T-helper 2 cell treated with Interferon-gamma antibody and Interleukin-4, amounts not matched to agents 5 μg/mL and 100 μg/mL, for 36 hours (primary cell): ENCODE measurements around the gene LMX1B.

ENCODE experiments used
- DNase-seq: peaks from one replicate; pipeline ENCODE4 v3.0.0; 2021; ENCODE audit warnings: low spot score
- H3K27ac Mint-ChIP-seq: one replicate; pipeline ENCODE4 v1.8.0; 2021; ENCODE audit warnings: mild to moderate bottlenecking, mixed read lengths
- H3K27me3 Mint-ChIP-seq: one replicate; pipeline ENCODE4 v1.8.0; 2021; ENCODE audit warnings: low read depth, mixed read lengths
- H3K36me3 Mint-ChIP-seq: one replicate; pipeline ENCODE4 v1.8.0; 2021; ENCODE audit warnings: low read depth, mixed read lengths
- H3K4me1 Mint-ChIP-seq: one replicate; pipeline ENCODE4 v1.8.0; 2021; ENCODE audit warnings: low read depth, mixed read lengths
- H3K4me3 Mint-ChIP-seq: one replicate; pipeline ENCODE4 v1.8.0; 2022; ENCODE audit warnings: mild to moderate bottlenecking, moderate library complexity, mixed read lengths
- H3K9me3 Mint-ChIP-seq: one replicate; pipeline ENCODE4 v1.8.0; 2021; ENCODE audit warnings: mixed read lengths

LMX1B gene

DNA sequence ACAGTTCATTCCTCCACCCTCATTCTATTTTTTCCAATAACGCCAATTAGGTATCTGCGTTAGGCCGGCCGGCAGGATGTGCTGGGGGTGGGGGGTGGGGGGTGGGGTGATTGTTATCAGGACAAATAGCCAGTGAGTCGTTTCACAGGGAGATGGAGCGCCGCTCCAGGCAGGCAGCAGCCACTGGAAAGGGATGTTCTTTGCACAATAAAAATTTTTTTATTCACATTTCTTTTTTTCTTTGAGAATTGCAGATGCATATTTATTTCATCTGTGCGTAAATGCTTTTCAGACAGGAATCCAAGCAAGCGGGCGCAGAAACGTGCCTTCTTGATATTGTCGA, 4.1 kb downstream of the LMX1B start:
- H3K27ac Mint-ChIP-seq = no peak overlapping the region
- H3K9me3 Mint-ChIP-seq = no peaks in the 10 kb centered on the region
- H3K27me3 Mint-ChIP-seq = peaks cover 79% of the 10 kb centered on the region
- H3K4me3 Mint-ChIP-seq = no peak overlapping the region
- no peaks in the 10 kb centered on the region for H3K36me3 Mint-ChIP-seq
- peaks cover 4% of the 10 kb centered on the region for H3K4me1 Mint-ChIP-seq
- no peak for DNase-seq

DNA sequence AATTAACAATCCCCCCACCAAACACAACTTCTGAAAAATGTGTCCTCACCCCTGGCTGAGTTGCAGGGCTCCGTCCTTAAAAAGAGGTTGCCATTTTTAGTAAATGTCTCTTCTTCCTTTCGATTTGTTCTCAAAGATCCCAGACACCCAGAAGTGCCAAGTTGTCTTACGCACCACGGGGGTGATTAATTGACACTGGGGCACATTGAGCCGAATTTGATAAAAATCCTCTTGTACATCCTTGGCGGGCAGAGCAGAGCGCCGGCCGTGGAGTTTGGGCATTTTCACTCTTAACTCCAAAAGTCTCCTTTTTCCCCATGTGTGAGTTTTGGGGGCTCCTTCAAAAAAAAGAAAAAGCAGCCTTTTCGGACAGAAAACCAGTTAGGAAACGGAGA, 4.5 kb downstream of the LMX1B start:
- Mint-ChIP-seq H3K9me3 (no peaks in the 10 kb centered on the region), H3K4me3 (no peak overlapping the region), H3K4me1 (peaks cover 4% of the 10 kb centered on the region), H3K27ac (no peak overlapping the region), H3K27me3 (peaks cover 80% of the 10 kb centered on the region), H3K36me3 (no peaks in the 10 kb centered on the region)
- no peak for DNase-seq

DNA sequence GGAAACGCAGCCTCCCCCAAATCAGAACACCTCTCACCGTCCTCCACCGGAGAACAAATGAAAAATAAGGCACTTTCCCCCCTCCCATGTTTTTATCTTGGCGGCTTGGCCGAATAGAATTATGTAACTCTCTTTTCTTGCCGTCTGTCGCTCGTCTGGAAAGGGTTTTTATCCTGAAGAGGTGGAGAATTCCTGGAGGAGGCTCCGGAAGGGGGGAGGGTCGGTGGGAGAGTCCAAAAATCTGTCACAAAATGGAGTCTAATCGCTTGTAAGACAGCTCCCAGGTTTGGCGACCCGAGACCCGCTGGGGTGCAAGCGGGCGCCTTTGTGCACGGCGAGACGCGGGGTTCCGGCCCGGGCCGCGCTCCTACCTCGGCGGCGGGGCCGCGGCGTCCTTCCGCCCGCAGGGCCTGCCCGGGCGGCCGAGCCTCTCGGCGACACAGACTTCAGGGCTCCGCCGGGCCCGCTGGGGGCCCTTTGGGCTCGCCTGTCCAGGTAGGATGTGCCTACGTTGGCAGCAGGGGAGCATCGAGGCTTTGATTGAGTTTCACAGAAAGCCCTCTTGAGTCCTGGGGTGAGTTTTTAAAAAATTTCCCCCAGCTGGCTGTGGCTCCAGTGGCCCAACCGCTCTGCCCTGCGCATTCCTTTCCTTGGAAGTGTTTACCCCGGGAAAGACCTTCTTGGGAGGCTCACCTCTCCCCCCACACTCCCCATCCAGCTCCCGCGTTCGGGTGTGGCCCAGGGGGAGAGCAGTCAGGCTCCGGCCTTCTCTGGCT, 5.0 kb downstream of the LMX1B start:
- no peak for DNase-seq
- Mint-ChIP-seq H3K36me3 (no peaks in the 10 kb centered on the region), H3K9me3 (no peaks in the 10 kb centered on the region), H3K4me3 (no peak overlapping the region), H3K27me3 (peaks cover 86% of the 10 kb centered on the region), H3K27ac (no peak overlapping the region), H3K4me1 (peaks cover 4% of the 10 kb centered on the region)

DNA sequence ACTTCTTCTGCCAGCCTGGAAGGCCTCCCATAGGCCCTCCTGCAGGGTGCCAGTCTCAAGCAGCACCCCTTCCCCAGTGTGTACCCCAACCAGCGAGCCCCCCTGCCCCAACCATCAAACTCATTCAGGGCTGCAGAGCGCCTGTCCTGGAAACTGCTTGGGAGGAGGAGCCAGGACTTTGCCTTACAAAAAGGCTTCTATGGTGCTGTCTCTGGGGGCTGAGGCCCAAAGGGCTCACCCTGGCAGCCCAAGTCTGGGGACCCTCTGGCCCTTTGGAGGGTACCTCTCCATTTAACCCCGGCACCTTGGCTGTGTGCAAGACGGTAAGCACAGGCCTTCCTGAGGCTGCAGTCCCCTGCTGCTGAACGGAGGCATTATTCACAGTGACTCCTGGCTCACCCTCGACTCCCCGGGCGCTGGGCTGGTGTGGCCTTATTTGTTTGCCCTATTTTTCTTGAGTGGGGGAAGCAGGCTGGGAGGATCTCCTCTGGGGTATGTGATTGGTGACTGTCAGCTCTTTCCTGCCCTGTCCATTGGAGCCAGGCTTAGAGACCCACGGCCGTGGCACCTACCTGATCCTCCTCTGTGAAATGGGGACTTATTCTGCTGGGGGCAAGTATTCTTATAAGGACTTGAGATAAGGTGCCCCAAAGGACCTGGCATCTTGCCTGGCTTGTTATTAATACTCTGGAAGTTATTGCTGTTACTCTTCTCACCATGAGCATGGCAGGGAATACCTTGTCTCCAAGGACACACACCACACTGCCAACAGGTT, 5.8 kb downstream of the LMX1B start:
- Mint-ChIP-seq H3K9me3 (no peaks in the 10 kb centered on the region), H3K27ac (no peak overlapping the region), H3K36me3 (no peaks in the 10 kb centered on the region), H3K4me1 (peaks cover 2% of the 10 kb centered on the region), H3K4me3 (no peak overlapping the region), H3K27me3 (peaks cover 90% of the 10 kb centered on the region)
- DNase-seq = no peak

DNA sequence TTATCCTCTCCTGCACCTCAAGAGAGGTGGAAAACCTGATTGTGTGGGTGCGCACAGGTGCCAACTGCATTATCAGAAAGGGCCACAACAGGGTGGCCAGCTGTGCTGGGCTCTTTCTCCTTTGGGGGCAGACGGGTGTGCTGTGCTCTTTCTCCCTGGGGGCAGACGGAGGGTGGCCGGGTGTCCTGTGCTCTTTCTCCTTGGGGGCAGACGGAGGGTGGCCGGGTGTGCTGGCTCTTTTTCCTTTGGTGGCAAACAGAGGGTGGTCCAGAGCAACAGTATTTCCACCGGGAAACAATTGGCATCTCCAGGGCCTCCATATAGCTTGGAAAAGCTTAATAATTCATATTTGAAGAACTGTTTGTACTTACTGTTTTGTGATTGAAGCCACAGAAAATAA, 6.8 kb downstream of the LMX1B start:
- H3K36me3 Mint-ChIP-seq = no peaks in the 10 kb centered on the region
- no peak for DNase-seq
- H3K9me3 Mint-ChIP-seq = no peaks in the 10 kb centered on the region
- H3K27me3 Mint-ChIP-seq = peaks cover 92% of the 10 kb centered on the region
- no peak overlapping the region for H3K27ac Mint-ChIP-seq
- H3K4me3 Mint-ChIP-seq = no peak overlapping the region
- H3K4me1 Mint-ChIP-seq = no peaks in the 10 kb centered on the region

DNA sequence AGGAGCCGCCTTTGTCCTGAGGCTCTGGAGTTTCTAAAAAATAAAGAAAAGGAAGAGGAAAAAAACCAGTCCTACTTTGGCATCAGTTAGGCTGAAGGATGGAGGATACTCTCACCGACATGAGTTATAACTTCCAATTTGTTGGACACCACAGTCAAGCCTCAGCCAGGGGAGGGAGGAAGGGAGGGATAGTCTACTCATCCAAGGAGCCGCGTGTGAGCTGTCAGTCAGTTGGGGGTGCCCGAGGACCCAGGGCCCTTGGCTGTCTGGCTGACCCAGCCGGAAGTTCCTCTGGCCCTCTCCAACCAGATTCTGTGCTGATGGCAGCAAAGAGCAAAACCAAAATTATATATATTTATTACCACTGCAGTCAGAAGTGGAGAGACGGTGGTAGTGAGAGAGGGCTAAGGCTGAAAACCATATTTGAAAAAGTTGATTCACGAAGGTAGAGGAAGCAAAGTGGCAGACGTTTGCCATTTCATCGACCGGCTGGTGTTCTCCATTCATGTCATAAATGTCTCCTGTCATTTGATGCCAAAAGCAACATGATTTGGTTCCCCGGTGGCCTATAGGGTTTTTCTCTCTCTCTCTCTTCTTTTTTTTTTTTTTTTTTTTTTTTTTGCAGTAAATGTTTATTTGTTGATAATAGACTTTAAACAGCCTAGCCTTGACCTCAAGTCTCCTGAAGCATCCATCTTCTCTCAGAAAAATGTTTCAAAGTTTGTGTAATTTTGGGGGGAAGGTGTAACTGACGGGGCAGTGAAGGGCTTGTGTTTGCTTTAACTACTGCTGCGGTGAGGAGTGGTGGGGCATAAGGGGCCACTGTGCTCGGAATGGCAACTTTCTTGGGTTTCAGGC, 7.6 kb downstream of the LMX1B start:
- Mint-ChIP-seq H3K36me3 (no peaks in the 10 kb centered on the region), H3K27me3 (peaks cover 94% of the 10 kb centered on the region), H3K9me3 (no peaks in the 10 kb centered on the region), H3K4me1 (peaks cover 3% of the 10 kb centered on the region), H3K27ac (no peak overlapping the region), H3K4me3 (no peak overlapping the region)
- DNase-seq = no peak

DNA sequence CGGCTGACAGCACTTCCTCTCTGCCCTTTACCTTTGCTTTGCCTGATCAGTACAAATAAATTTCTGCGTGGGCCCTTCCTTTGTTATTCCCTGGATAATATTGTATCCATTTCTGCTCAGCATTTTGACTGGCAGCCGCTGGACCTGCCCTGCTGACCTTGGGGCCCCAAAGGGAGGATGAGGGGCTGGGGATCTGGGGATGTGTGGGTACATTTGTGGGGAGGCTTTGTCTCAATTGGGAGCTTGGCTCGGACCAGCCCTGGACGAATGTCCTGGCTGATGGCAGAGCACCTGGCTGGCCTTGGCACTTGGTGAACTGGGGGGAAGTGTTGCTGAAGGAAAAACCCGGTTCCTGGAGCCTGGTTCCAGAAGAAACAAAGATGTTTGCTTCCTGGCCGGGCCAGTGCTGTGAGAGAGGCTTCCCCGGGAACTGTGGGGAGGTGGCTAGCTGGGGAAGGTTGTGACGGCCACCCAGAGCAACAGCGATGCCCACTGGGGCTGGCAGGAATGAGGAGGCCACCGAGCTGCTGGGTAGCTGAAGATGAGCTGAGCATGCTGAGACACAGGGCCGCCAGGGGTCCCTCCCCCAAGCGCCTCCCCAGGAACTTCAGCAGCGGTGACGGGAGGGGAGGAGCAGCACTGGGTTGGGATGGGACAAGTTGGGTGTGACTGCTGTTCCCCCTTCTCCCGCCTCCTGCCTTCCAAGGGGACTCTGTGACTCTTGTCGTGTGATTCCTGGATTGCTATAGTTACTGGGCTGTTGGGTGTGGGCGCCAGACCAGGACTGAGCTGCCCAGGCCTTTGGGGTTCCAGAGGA, 8.4 kb downstream of the LMX1B start:
- Mint-ChIP-seq H3K4me1 (peaks cover 5% of the 10 kb centered on the region), H3K4me3 (no peak overlapping the region), H3K9me3 (no peaks in the 10 kb centered on the region), H3K36me3 (no peaks in the 10 kb centered on the region), H3K27me3 (peaks cover 92% of the 10 kb centered on the region), H3K27ac (no peak overlapping the region)
- no peak for DNase-seq

DNA sequence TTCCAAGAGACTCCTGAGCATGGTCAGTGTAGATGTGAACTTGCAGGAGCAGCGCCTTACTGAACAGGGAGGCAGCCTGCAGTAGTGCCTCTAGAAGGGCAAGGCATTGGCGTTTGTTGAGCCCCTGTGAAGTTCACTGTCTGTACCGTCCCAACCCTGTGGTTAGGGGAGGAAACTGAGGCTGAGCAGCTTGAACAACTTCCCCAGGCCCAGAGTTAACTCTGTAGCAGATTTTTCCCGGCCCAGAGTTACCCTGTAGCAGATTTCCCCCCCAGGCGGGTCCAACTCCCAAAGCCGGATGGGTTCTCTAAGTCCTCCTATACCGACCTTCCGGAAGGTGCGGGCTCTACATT, 9.6 kb downstream of the LMX1B start:
- no peaks in the 10 kb centered on the region for H3K36me3 Mint-ChIP-seq
- no peaks in the 10 kb centered on the region for H3K9me3 Mint-ChIP-seq
- no peak overlapping the region for H3K27ac Mint-ChIP-seq
- peaks cover 93% of the 10 kb centered on the region for H3K27me3 Mint-ChIP-seq
- H3K4me3 Mint-ChIP-seq = no peak overlapping the region
- DNase-seq = no peak
- peaks cover 5% of the 10 kb centered on the region for H3K4me1 Mint-ChIP-seq

DNA sequence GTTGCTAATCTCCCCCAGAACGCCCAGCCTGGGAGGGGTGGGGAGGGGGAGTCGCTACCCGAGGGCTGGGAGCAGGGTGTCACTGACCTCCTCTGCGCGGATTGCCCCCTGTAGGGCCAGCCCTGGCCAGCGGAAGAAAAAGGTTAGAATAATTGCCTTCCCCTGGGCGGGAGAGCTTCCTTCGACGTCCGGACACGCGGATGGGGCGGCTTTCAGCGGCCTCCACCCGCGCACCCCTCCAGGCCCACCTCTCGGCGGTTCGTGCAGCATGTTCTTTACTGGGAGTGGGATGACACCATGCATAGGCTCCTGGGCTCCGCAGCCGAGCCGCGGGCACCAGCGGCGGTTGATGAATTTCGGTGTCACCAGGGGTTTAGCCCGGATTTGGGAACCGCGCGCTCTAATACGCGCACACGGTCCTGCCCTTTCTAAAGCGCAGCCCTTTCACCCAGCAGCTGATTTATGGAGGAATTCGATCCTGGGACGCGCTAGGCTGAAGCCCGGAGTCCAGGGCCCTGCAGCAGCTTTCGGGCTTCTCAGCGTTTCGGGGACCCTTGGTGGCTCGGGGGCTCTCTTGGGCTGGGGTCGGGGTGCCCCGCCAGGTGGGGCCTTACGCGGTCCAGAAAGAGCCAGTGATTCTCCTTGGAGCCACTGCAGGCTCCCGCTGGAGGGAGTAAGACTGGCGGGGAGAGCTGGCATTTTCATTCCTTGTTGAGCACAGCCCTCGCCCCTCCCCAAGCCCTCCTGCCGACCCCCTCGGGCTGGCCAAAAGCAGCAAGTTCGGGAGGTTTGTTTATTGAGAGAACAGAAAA, 10.1 kb downstream of the LMX1B start:
- Mint-ChIP-seq H3K9me3 (no peaks in the 10 kb centered on the region), H3K27ac (no peak overlapping the region), H3K4me1 (peaks cover 5% of the 10 kb centered on the region), H3K36me3 (no peaks in the 10 kb centered on the region), H3K4me3 (no peak overlapping the region), H3K27me3 (peaks cover 95% of the 10 kb centered on the region)
- no peak for DNase-seq

DNA sequence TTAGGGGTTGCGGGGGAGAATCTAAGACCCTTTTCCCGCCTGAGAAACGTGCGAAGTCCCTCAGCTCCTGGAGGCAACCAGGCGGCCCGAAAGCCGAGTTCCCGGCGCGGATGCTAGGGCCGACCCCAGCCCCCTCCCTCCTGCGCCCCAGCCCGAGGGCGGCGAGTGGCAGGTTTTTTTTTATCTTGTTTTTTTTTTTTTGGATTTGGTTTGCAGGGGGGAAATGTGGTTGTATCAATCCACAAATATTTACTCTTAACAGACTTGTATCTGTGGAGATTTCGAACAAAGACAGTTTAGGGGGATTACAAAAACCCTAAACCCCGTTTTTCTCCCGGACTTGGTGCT, 10.7 kb downstream of the LMX1B start:
- Mint-ChIP-seq H3K4me1 (peaks cover 5% of the 10 kb centered on the region), H3K9me3 (no peaks in the 10 kb centered on the region), H3K27ac (no peak overlapping the region), H3K4me3 (no peak overlapping the region), H3K27me3 (peaks cover 95% of the 10 kb centered on the region), H3K36me3 (no peaks in the 10 kb centered on the region)
- DNase-seq = no peak

DNA sequence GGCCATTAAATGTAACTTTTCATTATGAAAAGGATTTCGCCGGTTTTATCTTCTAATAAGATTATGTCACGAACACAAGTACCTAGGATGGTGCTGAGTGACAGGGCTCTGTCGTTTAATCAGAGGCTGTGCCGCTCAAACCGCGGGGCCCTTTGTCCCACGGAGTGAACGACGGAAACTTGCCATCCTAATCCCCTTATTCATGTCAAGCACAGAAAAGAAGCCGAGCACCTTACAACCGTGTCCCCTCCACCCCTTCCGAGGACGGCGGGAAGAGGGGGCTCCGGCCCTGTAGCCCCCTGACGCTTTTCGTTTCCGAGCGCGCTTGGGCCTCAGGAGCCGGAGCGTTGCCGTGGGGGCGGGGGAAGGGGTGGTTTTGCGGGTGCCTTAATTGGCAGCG, 11.2 kb downstream of the LMX1B start:
- Mint-ChIP-seq H3K4me1 (peaks cover 5% of the 10 kb centered on the region), H3K27me3 (peaks cover 95% of the 10 kb centered on the region), H3K36me3 (no peaks in the 10 kb centered on the region), H3K4me3 (no peak overlapping the region), H3K27ac (no peak overlapping the region), H3K9me3 (no peaks in the 10 kb centered on the region)
- DNase-seq = no peak

DNA sequence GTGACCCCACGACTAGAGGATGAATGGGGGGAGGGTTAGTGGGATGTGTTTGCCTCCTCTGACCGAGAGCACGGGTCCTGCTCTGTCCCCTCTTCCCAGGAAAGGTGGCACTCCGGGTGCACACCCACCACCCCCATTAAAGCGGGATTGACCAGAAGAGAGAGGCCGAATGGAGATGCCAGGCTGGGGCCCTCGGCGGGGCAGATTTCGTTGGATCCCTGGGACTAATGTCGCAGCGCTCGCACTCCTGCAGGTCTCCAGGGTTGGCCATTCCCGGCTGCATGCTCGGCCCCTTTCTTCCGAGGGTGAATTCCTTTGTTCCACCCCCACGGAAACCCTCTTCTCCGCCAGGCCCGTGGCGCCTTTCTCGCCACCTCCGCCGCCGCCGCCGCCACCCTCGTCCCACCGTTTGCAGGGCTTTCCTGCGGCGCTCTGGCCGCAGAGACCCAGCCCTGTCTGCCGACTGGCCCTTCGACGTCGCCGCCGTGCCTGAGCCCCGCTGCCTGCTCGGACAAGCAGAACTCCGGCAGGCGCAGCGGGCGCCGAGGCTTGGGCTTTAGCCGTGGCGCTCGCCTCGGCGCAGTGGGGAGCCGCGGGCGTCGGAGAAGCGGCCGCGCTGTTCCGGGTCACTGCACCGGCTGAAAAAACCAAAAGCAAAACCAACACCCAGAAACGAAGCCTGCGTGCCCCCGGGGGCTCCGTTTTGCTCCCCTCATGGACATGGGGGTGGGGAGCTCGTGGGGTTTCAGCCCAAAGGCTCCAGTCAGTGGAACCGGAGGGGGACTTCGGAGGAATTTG, 11.8 kb downstream of the LMX1B start:
- Mint-ChIP-seq H3K27ac (no peak overlapping the region), H3K4me1 (peaks cover 5% of the 10 kb centered on the region), H3K27me3 (peaks cover 95% of the 10 kb centered on the region), H3K36me3 (no peaks in the 10 kb centered on the region), H3K4me3 (peak overlapping the region; percentile 69), H3K9me3 (no peaks in the 10 kb centered on the region)
- no peak for DNase-seq
